NT2/D1 (cell line): ENCODE measurements around the gene OR2T35.

Experiments used
- YY1 ChIP-seq: IDR thresholded peaks from 2 replicates; pipeline ENCODE4 v1.6.1; 2011; ENCODE audit not compliant: insufficient read length, insufficient read depth
- ZNF274 ChIP-seq: IDR thresholded peaks from 2 replicates; pipeline ENCODE4 v1.6.1; 2011; ENCODE audit warnings: mild to moderate bottlenecking, low read depth, low read length

GRCh38 chr1:248625166-248625565, 19.9 kb downstream of the OR2T35 start:
- TF ChIP-seq YY1 (no peak), ZNF274 (no peak)
